Neural cell (in vitro differentiated cells): ENCODE measurements around the gene ARID1B.

Source experiments
- EZH2 ChIP-seq: fragments of 200-600, 300-800 bp; shearing (Covaris generic), sonication (generic); IDR thresholded peaks from 2 replicates; pipeline ENCODE4 v1.6.1; 2014; ENCODE audit warnings: antibody characterized with exemption, low read length, borderline replicate concordance, mild to moderate bottlenecking; ENCODE audit not compliant: insufficient read depth, poor library complexity, severe bottlenecking
- POLR2AphosphoS5 ChIP-seq: IDR thresholded peaks from 2 replicates; pipeline ENCODE4 v1.6.1; 2012
- TF ChIP-seq, protein P1 (sequence below): fragments of 450-650 bp; IDR thresholded peaks from 2 replicates; pipeline ENCODE4 v1.5.1; 2014; ENCODE audit warnings: antibody characterized with exemption, mild to moderate bottlenecking, moderate library complexity; ENCODE audit not compliant: poor library complexity, severe bottlenecking
- TF ChIP-seq, protein P2 (sequence below): IDR thresholded peaks from 2 replicates; pipeline ENCODE4 v1.6.1; 2012; ENCODE audit warnings: borderline replicate concordance

DNA sequence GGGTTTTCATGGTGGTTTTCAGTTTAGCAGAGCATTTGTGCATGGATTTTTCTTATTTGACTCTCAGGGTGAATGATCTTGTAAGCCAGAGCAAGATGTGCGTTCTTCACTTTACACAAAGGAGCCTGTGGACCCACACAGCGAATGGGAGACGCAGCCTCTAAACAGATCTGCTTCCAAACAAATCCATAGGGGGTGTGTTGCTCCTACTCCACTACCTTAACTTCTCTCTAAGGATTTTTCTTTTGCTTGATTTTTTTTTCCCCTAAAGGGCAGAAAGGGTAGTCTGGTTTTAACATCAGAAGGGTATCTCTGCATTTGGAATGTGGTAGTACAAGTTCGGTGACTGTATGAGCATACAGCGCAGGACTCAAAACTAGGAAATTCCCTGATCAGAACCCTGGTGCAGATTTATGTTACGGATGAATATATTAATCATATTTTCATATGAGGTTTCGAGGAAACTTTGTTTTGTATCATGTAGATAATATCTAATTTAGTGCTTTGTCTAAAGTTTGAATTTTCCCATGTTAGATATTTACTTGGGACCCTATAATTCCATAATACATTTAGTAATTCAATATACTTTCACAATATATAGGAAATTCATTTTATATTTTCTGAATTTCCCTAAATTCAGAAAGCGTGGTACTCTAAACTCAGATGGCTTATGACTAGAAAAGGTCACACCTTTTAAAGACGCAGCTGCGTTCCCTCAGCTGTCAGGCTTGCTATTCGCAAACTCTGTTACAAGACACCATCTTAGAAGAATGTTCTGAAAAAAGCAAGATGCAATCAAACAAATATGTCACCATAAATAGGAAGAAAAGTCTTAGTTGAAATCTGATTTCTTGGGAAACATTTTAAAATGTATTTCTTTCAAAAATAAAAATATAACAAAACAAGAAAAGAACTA is 349.3 kb downstream of the ARID1B start:
- TF ChIP-seq, protein P1, sequence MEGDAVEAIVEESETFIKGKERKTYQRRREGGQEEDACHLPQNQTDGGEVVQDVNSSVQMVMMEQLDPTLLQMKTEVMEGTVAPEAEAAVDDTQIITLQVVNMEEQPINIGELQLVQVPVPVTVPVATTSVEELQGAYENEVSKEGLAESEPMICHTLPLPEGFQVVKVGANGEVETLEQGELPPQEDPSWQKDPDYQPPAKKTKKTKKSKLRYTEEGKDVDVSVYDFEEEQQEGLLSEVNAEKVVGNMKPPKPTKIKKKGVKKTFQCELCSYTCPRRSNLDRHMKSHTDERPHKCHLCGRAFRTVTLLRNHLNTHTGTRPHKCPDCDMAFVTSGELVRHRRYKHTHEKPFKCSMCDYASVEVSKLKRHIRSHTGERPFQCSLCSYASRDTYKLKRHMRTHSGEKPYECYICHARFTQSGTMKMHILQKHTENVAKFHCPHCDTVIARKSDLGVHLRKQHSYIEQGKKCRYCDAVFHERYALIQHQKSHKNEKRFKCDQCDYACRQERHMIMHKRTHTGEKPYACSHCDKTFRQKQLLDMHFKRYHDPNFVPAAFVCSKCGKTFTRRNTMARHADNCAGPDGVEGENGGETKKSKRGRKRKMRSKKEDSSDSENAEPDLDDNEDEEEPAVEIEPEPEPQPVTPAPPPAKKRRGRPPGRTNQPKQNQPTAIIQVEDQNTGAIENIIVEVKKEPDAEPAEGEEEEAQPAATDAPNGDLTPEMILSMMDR: no peak
- TF ChIP-seq POLR2AphosphoS5: no peak
- TF ChIP-seq, protein P2, sequence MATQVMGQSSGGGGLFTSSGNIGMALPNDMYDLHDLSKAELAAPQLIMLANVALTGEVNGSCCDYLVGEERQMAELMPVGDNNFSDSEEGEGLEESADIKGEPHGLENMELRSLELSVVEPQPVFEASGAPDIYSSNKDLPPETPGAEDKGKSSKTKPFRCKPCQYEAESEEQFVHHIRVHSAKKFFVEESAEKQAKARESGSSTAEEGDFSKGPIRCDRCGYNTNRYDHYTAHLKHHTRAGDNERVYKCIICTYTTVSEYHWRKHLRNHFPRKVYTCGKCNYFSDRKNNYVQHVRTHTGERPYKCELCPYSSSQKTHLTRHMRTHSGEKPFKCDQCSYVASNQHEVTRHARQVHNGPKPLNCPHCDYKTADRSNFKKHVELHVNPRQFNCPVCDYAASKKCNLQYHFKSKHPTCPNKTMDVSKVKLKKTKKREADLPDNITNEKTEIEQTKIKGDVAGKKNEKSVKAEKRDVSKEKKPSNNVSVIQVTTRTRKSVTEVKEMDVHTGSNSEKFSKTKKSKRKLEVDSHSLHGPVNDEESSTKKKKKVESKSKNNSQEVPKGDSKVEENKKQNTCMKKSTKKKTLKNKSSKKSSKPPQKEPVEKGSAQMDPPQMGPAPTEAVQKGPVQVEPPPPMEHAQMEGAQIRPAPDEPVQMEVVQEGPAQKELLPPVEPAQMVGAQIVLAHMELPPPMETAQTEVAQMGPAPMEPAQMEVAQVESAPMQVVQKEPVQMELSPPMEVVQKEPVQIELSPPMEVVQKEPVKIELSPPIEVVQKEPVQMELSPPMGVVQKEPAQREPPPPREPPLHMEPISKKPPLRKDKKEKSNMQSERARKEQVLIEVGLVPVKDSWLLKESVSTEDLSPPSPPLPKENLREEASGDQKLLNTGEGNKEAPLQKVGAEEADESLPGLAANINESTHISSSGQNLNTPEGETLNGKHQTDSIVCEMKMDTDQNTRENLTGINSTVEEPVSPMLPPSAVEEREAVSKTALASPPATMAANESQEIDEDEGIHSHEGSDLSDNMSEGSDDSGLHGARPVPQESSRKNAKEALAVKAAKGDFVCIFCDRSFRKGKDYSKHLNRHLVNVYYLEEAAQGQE: no peak
- TF ChIP-seq EZH2: no peak
